RWPE2 (cell line): ENCODE results near the gene RAB5IF.

Experiments used
- ATAC-seq: fragments of 200-7000 bp; cut with Tn5 transposase; 3 replicates; pipeline ENCODE4 v1.9.1; 2021; ENCODE audit warnings: low read depth
- DNase-seq: peaks from one replicate; pipeline ENCODE4 v3.0.0-alpha.2; 2020; ENCODE audit warnings: low spot score
- H3K27ac ChIP-seq: fragments of 450-650 bp; 2 replicates; pipeline ENCODE4 v1.5.1; 2017; ENCODE audit warnings: mild to moderate bottlenecking; ENCODE audit not compliant: poor library complexity, severe bottlenecking
- H3K27me3 ChIP-seq: fragments of 250-450 bp; sonication (Bioruptor Pico); 2 replicates; pipeline ENCODE4 v1.5.1; 2021; ENCODE audit warnings: mild to moderate bottlenecking, moderate library complexity; ENCODE audit not compliant: insufficient read depth, poor library complexity, severe bottlenecking
- H3K36me3 ChIP-seq: fragments of 250-450 bp; sonication (Bioruptor Pico); 2 replicates; pipeline ENCODE4 v1.5.1; 2020; ENCODE audit warnings: low read depth, mild to moderate bottlenecking, moderate library complexity
- H3K4me1 ChIP-seq: fragments of 250-450 bp; sonication (Bioruptor Pico); 2 replicates; pipeline ENCODE4 v1.5.1; 2021; ENCODE audit warnings: mild to moderate bottlenecking, moderate library complexity; ENCODE audit not compliant: insufficient read depth, poor library complexity, severe bottlenecking
- H3K4me3 ChIP-seq: fragments of 250-450 bp; sonication (Bioruptor Pico); 2 replicates; pipeline ENCODE4 v1.5.1; 2021; ENCODE audit warnings: mild to moderate bottlenecking, moderate library complexity; ENCODE audit not compliant: severe bottlenecking
- H3K9me3 ChIP-seq: fragments of 250-450 bp; sonication (Bioruptor Pico); 2 replicates; pipeline ENCODE4 v1.5.1; 2021; ENCODE audit warnings: mild to moderate bottlenecking, moderate library complexity; ENCODE audit not compliant: severe bottlenecking
- CTCF ChIP-seq: fragments of 450-650 bp; IDR thresholded peaks from one replicate; pipeline ENCODE4 v1.5.1; 2017; ENCODE audit warnings: mild to moderate bottlenecking, moderate library complexity; ENCODE audit not compliant: poor library complexity, severe bottlenecking

The RAB5IF gene

DNA sequence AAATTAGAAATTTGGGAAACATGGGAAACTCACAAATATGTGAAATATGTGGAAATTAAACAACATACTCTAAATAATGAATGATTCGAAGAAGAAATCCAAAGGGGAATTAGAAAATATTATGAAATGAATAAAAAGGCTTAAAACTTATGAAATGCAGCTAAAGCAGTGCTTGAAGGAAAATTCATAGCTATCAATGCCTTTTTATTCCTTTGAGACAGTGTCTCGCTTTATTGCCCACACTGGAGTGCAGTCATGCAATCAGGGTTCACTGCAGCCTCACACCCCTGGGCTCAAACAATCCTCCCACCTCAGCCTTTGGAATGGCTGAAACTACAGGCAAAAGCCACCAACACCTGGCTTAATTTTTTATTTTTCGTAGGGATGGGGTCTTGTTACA is 40.1 kb upstream of the RAB5IF start:
- Histone ChIP-seq H3K4me3 (no peak overlapping the region), H3K27ac (no peak overlapping the region), H3K36me3 (no peaks in the 10 kb centered on the region), H3K27me3 (no peaks in the 10 kb centered on the region), H3K9me3 (peaks cover 6% of the 10 kb centered on the region), H3K4me1 (no peaks in the 10 kb centered on the region)
- DNase-seq = no peak
- no peak for TF ChIP-seq CTCF
- no peak for ATAC-seq

- no peak for DNase-seq
- H3K27me3 ChIP-seq = no peaks in the 10 kb centered on the region
- TF ChIP-seq CTCF = no peak
- no peak overlapping the region for H3K27ac ChIP-seq
- no peak overlapping the region for H3K4me3 ChIP-seq
- no peaks in the 10 kb centered on the region for H3K4me1 ChIP-seq
- no peak for ATAC-seq
- peaks cover 6% of the 10 kb centered on the region for H3K9me3 ChIP-seq
- no peaks in the 10 kb centered on the region for H3K36me3 ChIP-seq
Observed at GRCh38 chr20:36569847-36570429, 35.6 kb upstream of the RAB5IF start.

- peak overlapping the region; percentile 58 for H3K27ac ChIP-seq
Observed at GRCh38 chr20:36571564-36572504, 33.7 kb upstream of the RAB5IF start.

DNA sequence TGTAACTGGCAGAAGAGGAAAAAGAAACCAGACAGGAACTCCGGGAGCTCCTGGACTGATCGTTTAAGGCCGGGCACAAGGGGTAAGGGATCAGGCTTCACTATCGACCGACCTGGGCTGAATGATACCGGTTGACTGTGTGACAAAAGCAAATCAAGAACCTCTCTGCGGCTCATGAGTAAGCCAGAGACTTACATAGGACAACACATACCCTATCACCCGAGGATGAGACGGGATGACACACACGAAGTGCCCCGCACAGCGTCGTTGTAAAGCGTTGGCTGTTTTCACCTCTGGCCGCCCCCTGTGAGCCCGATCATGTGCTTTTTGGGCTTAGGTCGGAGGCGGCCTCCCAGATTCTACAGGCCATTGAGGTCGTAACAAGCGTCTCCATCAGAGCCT is 32.9 kb upstream of the RAB5IF start:
- peaks cover 7% of the 10 kb centered on the region for H3K4me1 ChIP-seq
- no peaks in the 10 kb centered on the region for H3K9me3 ChIP-seq
- no peak for TF ChIP-seq CTCF
- no peaks in the 10 kb centered on the region for H3K27me3 ChIP-seq
- peak overlapping the region; percentile 58 for H3K27ac ChIP-seq
- DNase-seq = no peak
- ATAC-seq = 0 out of 3 replicates have a peak, but pooled peaks have one; percentile 1
- H3K4me3 ChIP-seq = peak overlapping the region; percentile 88
- no peaks in the 10 kb centered on the region for H3K36me3 ChIP-seq

More at GRCh38 chr20:36571564-36572504, 33.7 kb upstream of the RAB5IF start:
- Histone ChIP-seq H3K36me3 (no peaks in the 10 kb centered on the region), H3K4me3 (no peak overlapping the region), H3K9me3 (no peaks in the 10 kb centered on the region), H3K4me1 (peaks cover 7% of the 10 kb centered on the region), H3K27me3 (no peaks in the 10 kb centered on the region)
- TF ChIP-seq CTCF = no peak
- DNase-seq = no peak
- ATAC-seq = no peak
